Neural cell (in vitro differentiated cells): ENCODE measurements around the gene CYB561A3.

ENCODE experiments used
- EP300 ChIP-seq: fragments of 450-650 bp; conservative IDR thresholded peaks from 2 replicates; pipeline ENCODE4 v1.6.1; 2014; ENCODE audit warnings: antibody characterized with exemption, mild to moderate bottlenecking, moderate library complexity; ENCODE audit not compliant: poor library complexity, severe bottlenecking
- EZH2 ChIP-seq: fragments of 200-600, 300-800 bp; shearing (Covaris generic), sonication (generic); IDR thresholded peaks from 2 replicates; pipeline ENCODE4 v1.6.1; 2014; ENCODE audit warnings: antibody characterized with exemption, low read length, borderline replicate concordance, mild to moderate bottlenecking; ENCODE audit not compliant: insufficient read depth, poor library complexity, severe bottlenecking
- POLR2AphosphoS5 ChIP-seq: IDR thresholded peaks from 2 replicates; pipeline ENCODE4 v1.6.1; 2012
- TAF1 ChIP-seq: IDR thresholded peaks from 2 replicates; pipeline ENCODE4 v1.6.1; 2012; ENCODE audit warnings: low read depth
- TF ChIP-seq, protein P1 (sequence below): fragments of 450-650 bp; IDR thresholded peaks from 2 replicates; pipeline ENCODE4 v1.5.1; 2014; ENCODE audit warnings: antibody characterized with exemption, mild to moderate bottlenecking, moderate library complexity; ENCODE audit not compliant: poor library complexity, severe bottlenecking
- TF ChIP-seq, protein P2 (sequence below): IDR thresholded peaks from 2 replicates; pipeline ENCODE4 v1.6.1; 2012; ENCODE audit warnings: borderline replicate concordance

DNA sequence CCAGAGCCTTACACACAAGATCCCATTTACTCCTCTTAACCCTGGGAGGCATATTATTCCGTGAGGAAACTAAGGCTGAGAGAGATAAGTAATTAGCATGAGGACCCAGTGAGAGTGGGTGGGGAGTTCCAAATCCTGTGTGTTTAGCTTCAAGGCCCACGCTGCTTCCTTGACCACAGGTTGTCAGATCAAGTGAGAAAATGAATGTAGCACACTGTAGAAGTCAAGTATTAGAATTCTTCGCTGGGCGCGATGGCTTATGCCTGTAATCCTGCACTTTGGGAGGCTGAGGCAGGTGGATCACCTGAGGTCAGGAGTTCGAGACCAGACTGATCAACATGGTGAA, 3.8 kb downstream of the CYB561A3 start:
- TF ChIP-seq, protein P1, sequence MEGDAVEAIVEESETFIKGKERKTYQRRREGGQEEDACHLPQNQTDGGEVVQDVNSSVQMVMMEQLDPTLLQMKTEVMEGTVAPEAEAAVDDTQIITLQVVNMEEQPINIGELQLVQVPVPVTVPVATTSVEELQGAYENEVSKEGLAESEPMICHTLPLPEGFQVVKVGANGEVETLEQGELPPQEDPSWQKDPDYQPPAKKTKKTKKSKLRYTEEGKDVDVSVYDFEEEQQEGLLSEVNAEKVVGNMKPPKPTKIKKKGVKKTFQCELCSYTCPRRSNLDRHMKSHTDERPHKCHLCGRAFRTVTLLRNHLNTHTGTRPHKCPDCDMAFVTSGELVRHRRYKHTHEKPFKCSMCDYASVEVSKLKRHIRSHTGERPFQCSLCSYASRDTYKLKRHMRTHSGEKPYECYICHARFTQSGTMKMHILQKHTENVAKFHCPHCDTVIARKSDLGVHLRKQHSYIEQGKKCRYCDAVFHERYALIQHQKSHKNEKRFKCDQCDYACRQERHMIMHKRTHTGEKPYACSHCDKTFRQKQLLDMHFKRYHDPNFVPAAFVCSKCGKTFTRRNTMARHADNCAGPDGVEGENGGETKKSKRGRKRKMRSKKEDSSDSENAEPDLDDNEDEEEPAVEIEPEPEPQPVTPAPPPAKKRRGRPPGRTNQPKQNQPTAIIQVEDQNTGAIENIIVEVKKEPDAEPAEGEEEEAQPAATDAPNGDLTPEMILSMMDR: no peak
- no peak for TF ChIP-seq TAF1
- TF ChIP-seq, protein P2, sequence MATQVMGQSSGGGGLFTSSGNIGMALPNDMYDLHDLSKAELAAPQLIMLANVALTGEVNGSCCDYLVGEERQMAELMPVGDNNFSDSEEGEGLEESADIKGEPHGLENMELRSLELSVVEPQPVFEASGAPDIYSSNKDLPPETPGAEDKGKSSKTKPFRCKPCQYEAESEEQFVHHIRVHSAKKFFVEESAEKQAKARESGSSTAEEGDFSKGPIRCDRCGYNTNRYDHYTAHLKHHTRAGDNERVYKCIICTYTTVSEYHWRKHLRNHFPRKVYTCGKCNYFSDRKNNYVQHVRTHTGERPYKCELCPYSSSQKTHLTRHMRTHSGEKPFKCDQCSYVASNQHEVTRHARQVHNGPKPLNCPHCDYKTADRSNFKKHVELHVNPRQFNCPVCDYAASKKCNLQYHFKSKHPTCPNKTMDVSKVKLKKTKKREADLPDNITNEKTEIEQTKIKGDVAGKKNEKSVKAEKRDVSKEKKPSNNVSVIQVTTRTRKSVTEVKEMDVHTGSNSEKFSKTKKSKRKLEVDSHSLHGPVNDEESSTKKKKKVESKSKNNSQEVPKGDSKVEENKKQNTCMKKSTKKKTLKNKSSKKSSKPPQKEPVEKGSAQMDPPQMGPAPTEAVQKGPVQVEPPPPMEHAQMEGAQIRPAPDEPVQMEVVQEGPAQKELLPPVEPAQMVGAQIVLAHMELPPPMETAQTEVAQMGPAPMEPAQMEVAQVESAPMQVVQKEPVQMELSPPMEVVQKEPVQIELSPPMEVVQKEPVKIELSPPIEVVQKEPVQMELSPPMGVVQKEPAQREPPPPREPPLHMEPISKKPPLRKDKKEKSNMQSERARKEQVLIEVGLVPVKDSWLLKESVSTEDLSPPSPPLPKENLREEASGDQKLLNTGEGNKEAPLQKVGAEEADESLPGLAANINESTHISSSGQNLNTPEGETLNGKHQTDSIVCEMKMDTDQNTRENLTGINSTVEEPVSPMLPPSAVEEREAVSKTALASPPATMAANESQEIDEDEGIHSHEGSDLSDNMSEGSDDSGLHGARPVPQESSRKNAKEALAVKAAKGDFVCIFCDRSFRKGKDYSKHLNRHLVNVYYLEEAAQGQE: no peak
- no peak for TF ChIP-seq POLR2AphosphoS5
- no peak for TF ChIP-seq EP300
- no peak for TF ChIP-seq EZH2
